Common myeloid progenitor, CD34-positive (primary cell): ENCODE measurements around the gene PCDHGA8.
A peak's percentile ranks its signal among the peaks of the same experiment; 100 is the strongest.

ENCODE experiments used
- CTCF ChIA-PET: fragments of 350-600 bp; sonication (Branson Sonifier 250); formaldehyde crosslinking; loops from one replicate; lab custom pipeline; 2021; ENCODE audit warnings: antibody characterized with exemption; lab: Charles Lee
- POLR2A ChIA-PET: fragments of 350-600 bp; sonication (Branson Sonifier 250); formaldehyde crosslinking; loops from one replicate; lab custom pipeline; 2021; ENCODE audit warnings: antibody characterized with exemption; lab: Charles Lee
- DNase-seq, 3 donors: peaks; one replicate each; pipeline versions ENCODE4 v3.0.0 to v3.0.0-alpha.2; 2013
- H3K27ac ChIP-seq, 2 experiments: 1 replicate in 1 of 2; 2 replicates in 1 of 2; pipeline ENCODE4 v1.7.0; 2013; ENCODE audit warnings: inconsistent platforms in 2 of 2, low read length in 2 of 2, mild to moderate bottlenecking in 2 of 2, low read depth in 1 of 2, moderate library complexity in 1 of 2; ENCODE audit not compliant: severe bottlenecking in 2 of 2, insufficient read depth in 1 of 2, poor library complexity in 1 of 2
- H3K27me3 ChIP-seq, 5 experiments: replicated peaks in 2 of 5; 1 replicate in 3 of 5; 2 replicates in 2 of 5; pipeline versions ENCODE4 v1.6.1 to v1.7.0; 2013; ENCODE audit warnings: low read length in 4 of 5, mild to moderate bottlenecking in 2 of 5, moderate library complexity in 2 of 5, inconsistent platforms in 1 of 5; ENCODE audit not compliant: insufficient read depth in 5 of 5, control insufficient read depth in 4 of 5
- H3K36me3 ChIP-seq, 4 experiments: 1 replicate in 2 of 4; 2 replicates in 2 of 4; pipeline versions ENCODE4 v1.6.1 to v1.7.0; 2013; ENCODE audit warnings: low read length in 3 of 4, control low read depth in 1 of 4, mild to moderate bottlenecking in 1 of 4; ENCODE audit not compliant: control insufficient read depth in 4 of 4, insufficient read depth in 4 of 4
- H3K4me1 ChIP-seq, 4 experiments: 1 replicate in 3 of 4; 2 replicates in 1 of 4; pipeline versions ENCODE4 v1.6.1 to v1.7.1; 2013; ENCODE audit warnings: low read length in 3 of 4, mild to moderate bottlenecking in 3 of 4, control low read depth in 1 of 4, inconsistent platforms in 1 of 4, moderate library complexity in 1 of 4; ENCODE audit not compliant: control insufficient read depth in 4 of 4, insufficient read depth in 4 of 4; ENCODE audit errors: control extremely low read depth in 1 of 4
- H3K4me3 ChIP-seq, 7 experiments: 1 replicate in 4 of 7; 2 replicates in 3 of 7; pipeline versions ENCODE4 v1.5.1 to v1.7.0; 2013; ENCODE audit warnings: mild to moderate bottlenecking in 7 of 7, low read length in 6 of 7, moderate library complexity in 6 of 7, inconsistent platforms in 2 of 7, low read depth in 2 of 7, control low read depth in 1 of 7; ENCODE audit not compliant: insufficient read depth in 4 of 7, control insufficient read depth in 1 of 7; ENCODE audit errors: extremely low read depth in 1 of 7
- H3K9me3 ChIP-seq, 5 experiments: 1 replicate in 4 of 5; 2 replicates in 1 of 5; pipeline versions ENCODE4 v1.6.1 to v1.7.1; 2013; ENCODE audit warnings: low read length in 4 of 5, mild to moderate bottlenecking in 2 of 5, inconsistent platforms in 1 of 5, low read depth in 1 of 5, moderate library complexity in 1 of 5; ENCODE audit not compliant: control insufficient read depth in 4 of 5, insufficient read depth in 2 of 5; ENCODE audit errors: control extremely low read depth in 1 of 5
- WGBS: methylation state at CpG from one replicate; pipeline ENCODE4 v1.1.5; 2013; ENCODE audit not compliant: insufficient coverage; 5-methylcytosine and 5-hydroxymethylcytosine counted together

Gene PCDHGA8

GRCh38 chr5:141349917-141350619 is 42.4 kb upstream of the PCDHGA8 start, which contains the start of gene PCDHGB1:
TSS of gene PCDHGB1 (plus strand) at chr5:141350099. CDS start at chr5:141350261, 162 bp downstream.
- Histone ChIP-seq H3K36me3 (peaks cover 0 to 6% (median 0%) of the 10 kb centered on the region in 4 experiments), H3K4me1 (no peaks in the 10 kb centered on the region), H3K27ac (no peak within 1 kb of the TSS), H3K9me3 (peaks cover 14 to 63% (median 40%) of the 10 kb centered on the region in 5 experiments), H3K27me3 (peaks cover 19 to 77% (median 23%) of the 10 kb centered on the region in 5 experiments), H3K4me3 (peak within 1 kb of the TSS in 4 of 7 experiments; percentile 4 to 55 (median 18))
- CTCF ChIA-PET, result interaction anchor here (1.8 kb wide), 1 partner anchor 207 kb away, joined by 7 read pairs; no protein-coding TSS in a partner anchor
- WGBS, result 23% methylated on average over 29 of the region's 29 CpGs
- DNase-seq, result peak; percentile 17 to 60 (median 47)
- POLR2A ChIA-PET, result no interaction called here

GRCh38 chr5:141351591-141351990 is 40.8 kb upstream of the PCDHGA8 start:
- peaks cover 0 to 6% (median 0%) of the 10 kb centered on the region in 4 experiments for H3K36me3 ChIP-seq
- ChIA-PET CTCF (interaction anchor here (1.8 kb wide), 1 partner anchor 206 kb away, joined by 7 read pairs; no protein-coding TSS in a partner anchor), POLR2A (no interaction called here)
- H3K4me1 ChIP-seq, result peaks cover 0 to 3% (median 0%) of the 10 kb centered on the region in 4 experiments
- H3K4me3 ChIP-seq, result no peak overlapping the region
- peaks cover 20 to 82% (median 34%) of the 10 kb centered on the region in 5 experiments for H3K27me3 ChIP-seq
- H3K27ac ChIP-seq, result no peak overlapping the region
- peaks cover 14 to 73% (median 48%) of the 10 kb centered on the region in 5 experiments for H3K9me3 ChIP-seq
- WGBS, result 30% methylated on average over 17 of the region's 36 CpGs
- DNase-seq, result no peak

DNA sequence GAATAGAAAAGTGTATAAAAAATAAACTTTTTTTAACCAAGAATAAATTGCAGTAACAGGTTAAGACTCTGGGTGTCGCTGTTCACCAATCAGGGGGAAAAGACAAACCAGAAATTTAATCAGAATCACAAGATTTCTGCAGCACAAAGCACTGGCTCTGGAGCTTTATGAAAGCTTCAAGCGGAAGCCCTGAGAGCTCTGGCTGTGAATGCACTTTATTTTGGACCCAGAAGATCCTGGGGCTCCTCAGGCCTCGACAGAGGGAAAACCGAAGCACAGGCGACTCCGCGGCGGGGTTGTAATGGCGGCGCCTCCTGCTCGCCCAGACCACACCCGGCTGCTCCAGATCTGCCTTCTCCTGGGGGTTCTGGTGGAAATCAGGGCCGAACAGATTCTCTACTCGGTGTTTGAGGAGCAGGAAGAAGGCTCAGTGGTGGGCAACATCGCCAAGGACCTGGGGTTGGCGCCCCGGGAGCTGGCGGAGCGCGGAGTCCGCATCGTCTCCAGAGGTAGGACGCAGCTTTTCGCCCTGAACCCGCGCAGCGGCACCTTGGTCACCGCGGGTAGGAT is 37.4 kb upstream of the PCDHGA8 start, which contains the start of gene PCDHGA4:
Gene PCDHGA4 (plus strand): TSS at position 122 of the 570 bp plus-strand sequence. CDS start 87 bp downstream, at position 209.
- Histone ChIP-seq H3K27ac (no peak within 1 kb of the TSS), H3K27me3 (peaks cover 20 to 77% (median 44%) of the 10 kb centered on the region in 5 experiments), H3K4me1 (peaks cover 0 to 3% (median 0%) of the 10 kb centered on the region in 4 experiments), H3K36me3 (peaks cover 0 to 6% (median 0%) of the 10 kb centered on the region in 4 experiments), H3K9me3 (peaks cover 11 to 74% (median 51%) of the 10 kb centered on the region in 5 experiments), H3K4me3 (peak within 1 kb of the TSS in 3 of 7 experiments; percentile 23 to 62 (median 39))
- POLR2A ChIA-PET, result no interaction called here
- CTCF ChIA-PET, result interaction anchor here (0.8 to 1.9 kb wide), 2 partner anchors 12 to 15 kb away, joined by 3 to 7 read pairs; partner anchors contain the start of gene PCDHGB3
- peak in 2 of 3 donors; percentile 28 to 35 for DNase-seq
- WGBS, result 18% methylated on average over 29 of the region's 29 CpGs

GRCh38 chr5:141355641-141356040 is 36.8 kb upstream of the PCDHGA8 start:
- CTCF ChIA-PET, result interaction anchor here (0.8 to 1.9 kb wide), 2 partner anchors 13 to 14 kb away, joined by 3 to 7 read pairs; partner anchors contain the start of gene PCDHGB3
- POLR2A ChIA-PET, result no interaction called here
- WGBS, result 41% methylated on average over 24 of the region's 24 CpGs
- H3K27ac ChIP-seq, result no peak overlapping the region
- H3K9me3 ChIP-seq, result peaks cover 6 to 74% (median 50%) of the 10 kb centered on the region in 5 experiments
- H3K36me3 ChIP-seq, result peaks cover 0 to 6% (median 0%) of the 10 kb centered on the region in 4 experiments
- no peak for DNase-seq
- H3K4me1 ChIP-seq, result peaks cover 0 to 3% (median 0%) of the 10 kb centered on the region in 4 experiments
- H3K4me3 ChIP-seq, result no peak overlapping the region
- peaks cover 17 to 77% (median 39%) of the 10 kb centered on the region in 5 experiments for H3K27me3 ChIP-seq

DNA sequence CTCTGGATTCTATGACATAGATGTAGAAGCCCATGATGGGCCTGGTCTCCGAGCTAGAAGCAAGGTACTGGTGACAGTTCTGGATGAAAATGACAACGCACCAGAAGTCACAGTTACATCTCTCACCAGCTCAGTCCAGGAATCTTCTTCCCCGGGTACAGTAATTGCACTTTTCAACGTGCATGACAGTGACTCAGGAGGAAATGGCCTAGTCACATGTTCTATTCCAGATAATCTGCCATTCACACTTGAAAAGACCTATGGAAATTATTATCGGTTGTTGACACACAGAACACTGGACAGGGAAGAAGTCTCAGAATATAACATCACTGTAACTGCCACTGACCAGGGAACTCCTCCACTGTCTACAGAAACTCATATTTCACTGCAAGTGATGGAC is 36.3 kb upstream of the PCDHGA8 start:
- H3K4me3 ChIP-seq, result no peak overlapping the region
- ChIA-PET CTCF (interaction anchor here (1.9 kb wide), 1 partner anchor 14 kb away, joined by 7 read pairs; the partner anchor contains the start of gene PCDHGB3), POLR2A (no interaction called here)
- peaks cover 6 to 74% (median 50%) of the 10 kb centered on the region in 5 experiments for H3K9me3 ChIP-seq
- peaks cover 0 to 6% (median 0%) of the 10 kb centered on the region in 4 experiments for H3K36me3 ChIP-seq
- 75% methylated on average over 4 of the region's 5 CpGs for WGBS
- DNase-seq, result no peak
- peaks cover 0 to 3% (median 0%) of the 10 kb centered on the region in 4 experiments for H3K4me1 ChIP-seq
- peaks cover 16 to 77% (median 36%) of the 10 kb centered on the region in 5 experiments for H3K27me3 ChIP-seq
- no peak overlapping the region for H3K27ac ChIP-seq

DNA sequence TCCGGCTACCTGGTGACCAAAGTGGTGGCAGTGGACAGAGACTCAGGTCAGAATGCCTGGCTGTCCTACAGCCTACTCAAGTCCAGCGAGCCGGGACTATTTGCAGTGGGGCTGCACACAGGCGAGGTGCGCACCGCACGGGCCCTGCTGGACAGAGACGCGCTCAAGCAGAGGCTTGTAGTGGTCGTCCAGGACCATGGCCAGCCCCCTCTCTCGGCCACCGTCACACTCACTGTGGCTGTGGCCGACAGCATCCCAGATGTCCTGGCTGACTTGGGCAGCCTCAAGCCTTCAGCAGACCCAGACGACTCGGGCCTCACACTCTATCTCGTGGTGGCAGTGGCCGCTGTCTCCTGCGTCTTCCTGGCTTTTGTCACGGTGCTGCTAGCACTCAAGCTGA is 35.5 kb upstream of the PCDHGA8 start:
- 45% methylated on average over 19 of the region's 19 CpGs for WGBS
- Histone ChIP-seq H3K27me3 (peaks cover 15 to 78% (median 40%) of the 10 kb centered on the region in 5 experiments), H3K4me3 (no peak overlapping the region), H3K4me1 (peaks cover 0 to 3% (median 0%) of the 10 kb centered on the region in 4 experiments), H3K36me3 (peaks cover 0 to 3% (median 0%) of the 10 kb centered on the region in 4 experiments), H3K9me3 (peaks cover 6 to 74% (median 50%) of the 10 kb centered on the region in 5 experiments), H3K27ac (no peak overlapping the region)
- no peak for DNase-seq
- ChIA-PET CTCF (interaction anchor here (1.4 to 1.6 kb wide), 2 partner anchors 13 to 207 kb away, joined by 3 to 5 read pairs; partner anchors contain the start of gene PCDHGB3), POLR2A (no interaction called here)
